C4-2B (cell line): ENCODE data around the gene MIEN1.
"Not testable (repeated sequence)": the region's sequence is repeated elsewhere in the genome, so short reads cannot be mapped to it uniquely, and the experiment has no call there.

Experiments
- H3K27ac ChIP-seq: fragments of 450-650 bp; 2 replicates; pipeline ENCODE4 v1.5.1; 2017
- CTCF ChIP-seq: fragments of 450-650 bp; conservative IDR thresholded peaks from 2 replicates; pipeline ENCODE4 v1.5.1; 2017; ENCODE audit warnings: mild to moderate bottlenecking
- ZFX ChIP-seq: fragments of 450-650 bp; IDR thresholded peaks from 2 replicates; pipeline ENCODE4 v1.6.1; 2017

The MIEN1 gene

DNA sequence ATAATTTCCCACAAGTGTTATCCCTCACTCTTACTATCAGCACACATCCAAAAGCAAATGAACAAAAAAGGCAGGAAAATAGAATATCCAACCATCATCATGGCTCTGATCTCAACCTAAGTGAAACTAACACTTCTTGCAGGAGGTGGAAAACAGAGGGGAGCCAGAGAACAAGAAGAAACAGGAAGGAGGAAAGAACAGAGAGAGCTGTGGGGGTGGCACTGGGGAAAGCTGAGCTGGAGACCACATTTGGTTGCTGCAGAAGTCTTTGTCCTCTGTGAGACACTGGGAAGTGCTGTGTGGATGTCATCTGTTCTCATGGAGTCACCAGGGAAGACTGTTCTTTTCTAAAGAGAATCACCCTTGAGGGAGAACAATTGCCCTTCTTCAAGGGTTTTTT is 42.1 kb upstream of the MIEN1 start:
- TF ChIP-seq ZFX (no peak), CTCF (no peak)
- no peak overlapping the region for H3K27ac ChIP-seq

DNA sequence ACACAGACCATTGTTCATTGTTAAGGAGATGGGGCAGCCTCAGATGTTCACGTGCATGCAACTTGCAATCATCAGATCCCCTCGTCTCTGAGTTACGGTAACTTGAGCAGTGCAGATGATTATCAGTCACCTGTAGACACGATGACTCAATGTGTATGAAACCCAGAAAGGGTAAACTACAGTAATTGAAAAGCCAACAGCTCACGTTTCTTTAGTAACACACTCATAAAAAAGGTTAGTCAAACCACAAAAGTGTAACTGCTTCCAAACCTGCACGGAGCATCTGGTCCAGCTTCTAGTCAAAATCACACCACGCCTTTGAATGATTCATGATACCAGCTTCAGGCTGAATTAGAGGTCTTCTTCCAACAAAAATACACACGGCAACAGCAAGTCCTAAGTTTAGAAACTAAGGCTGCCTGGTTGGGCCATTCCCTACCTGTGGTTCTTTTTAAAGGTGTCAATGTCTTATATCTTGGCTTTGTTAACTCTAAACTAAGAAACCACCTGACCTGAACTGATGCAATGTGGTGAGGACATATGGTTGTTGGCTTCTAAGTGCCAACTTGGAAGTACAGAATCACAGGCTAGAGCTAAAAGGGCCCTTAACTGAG is 39.7 kb upstream of the MIEN1 start:
- H3K27ac ChIP-seq: peak overlapping the region; percentile 15; the same call in 1 of the 2 replicates

GRCh38 chr17:39767147-39767546 is 36.8 kb upstream of the MIEN1 start:
- TF ChIP-seq ZFX (no peak), CTCF (no peak)
- H3K27ac ChIP-seq: no peak overlapping the region

More for the DNA sequence above, 39.7 kb upstream of the MIEN1 start:
- TF ChIP-seq CTCF: no peak
- TF ChIP-seq ZFX: no peak

DNA sequence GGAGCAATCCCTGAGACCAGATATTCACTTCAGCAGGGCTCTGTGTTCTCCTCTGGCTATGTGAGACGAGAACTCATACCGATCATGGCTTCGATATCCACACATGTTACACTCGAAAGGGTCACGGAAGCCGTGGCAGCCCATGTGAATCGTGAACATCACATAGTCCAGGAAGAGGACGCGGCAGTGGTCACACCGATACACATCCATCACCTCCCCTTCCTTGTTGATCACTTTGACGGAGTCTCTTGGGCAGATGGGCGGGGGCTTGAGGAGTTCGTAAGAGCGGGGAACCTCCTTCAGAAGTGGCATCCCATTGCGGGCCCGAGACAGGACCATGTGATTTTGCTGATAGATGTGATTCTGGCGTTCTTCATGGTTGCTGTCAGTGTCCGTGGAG is 35.4 kb upstream of the MIEN1 start:
- TF ChIP-seq CTCF (no peak), ZFX (no peak)
- H3K27ac ChIP-seq: no peak overlapping the region

DNA sequence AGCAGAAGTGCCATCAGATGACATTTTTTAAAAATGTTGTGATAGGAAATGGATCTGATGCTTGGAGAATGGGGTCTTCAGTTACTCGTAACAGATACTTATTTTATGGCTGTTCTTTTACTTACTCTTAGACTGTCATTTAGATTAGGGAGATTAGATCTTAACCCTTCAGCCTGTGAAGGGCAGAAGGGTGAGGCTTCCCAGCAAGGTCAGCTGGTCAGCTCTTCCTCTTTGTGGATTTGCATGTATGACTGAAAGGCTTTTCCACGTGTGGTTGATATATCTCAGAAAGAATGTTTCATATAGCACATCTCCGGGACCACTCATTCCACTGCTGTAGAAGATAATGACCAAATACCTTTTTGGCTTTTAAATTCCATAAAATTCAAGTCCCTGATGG is 34.8 kb upstream of the MIEN1 start:
- no peak overlapping the region for H3K27ac ChIP-seq
- TF ChIP-seq CTCF (no peak), ZFX (no peak)

DNA sequence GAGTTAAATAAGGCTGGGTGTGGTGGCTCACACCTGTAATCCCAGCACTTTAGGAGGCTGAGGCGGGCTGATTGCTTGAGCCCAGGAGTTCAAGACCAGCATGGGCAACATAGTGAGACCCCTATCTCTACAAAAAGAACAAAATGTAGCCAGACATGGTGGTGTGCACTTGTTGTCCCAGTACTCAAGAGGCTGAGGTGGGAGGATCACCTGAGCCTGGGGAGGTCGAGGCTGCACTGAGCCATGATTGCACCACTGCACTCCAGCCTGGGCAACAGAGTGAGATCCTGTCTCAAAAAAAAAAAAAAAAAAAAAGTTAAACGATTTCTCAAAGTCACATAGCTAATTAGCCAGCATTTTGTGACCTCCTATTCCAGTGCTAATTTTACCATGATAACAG is 33.8 kb upstream of the MIEN1 start:
- not testable (repeated sequence) for H3K27ac ChIP-seq

DNA sequence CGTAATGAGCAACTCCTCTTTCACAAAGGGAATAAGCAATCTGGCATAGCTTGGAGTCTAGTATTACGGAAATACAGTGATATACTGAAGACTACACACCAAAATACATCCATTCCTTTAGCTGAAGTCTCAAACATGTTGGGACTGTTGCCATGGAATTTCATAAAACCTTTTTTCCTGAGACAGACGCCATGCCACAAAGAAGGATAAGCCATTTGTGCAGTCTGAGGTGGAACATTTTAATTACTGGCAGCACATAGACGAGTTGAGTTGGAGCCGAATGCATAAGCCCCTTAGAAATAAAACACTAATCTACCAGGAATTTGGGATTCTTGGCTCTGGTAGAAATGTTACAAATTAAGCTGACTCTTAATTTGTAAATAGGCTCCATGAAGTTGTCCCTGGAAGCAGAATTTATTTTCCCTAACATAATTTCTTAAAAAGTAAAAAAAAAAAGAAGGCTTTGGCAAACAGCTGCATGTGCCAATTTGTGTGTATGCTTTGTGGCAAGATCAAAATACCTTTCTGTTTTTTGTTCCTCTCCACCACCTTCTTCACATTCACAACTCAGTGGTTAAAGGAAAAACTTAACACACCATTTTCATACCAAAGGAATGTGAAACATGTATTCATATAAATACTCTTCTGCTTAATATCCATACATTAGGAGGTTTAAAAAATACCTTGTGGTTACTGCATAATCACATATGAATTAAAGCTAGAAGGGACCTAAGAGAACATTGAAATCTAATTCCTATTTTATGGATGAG is 32.9 kb upstream of the MIEN1 start:
- TF ChIP-seq ZFX: no peak
- no peak for TF ChIP-seq CTCF
- no peak overlapping the region for H3K27ac ChIP-seq
